LoVo (cell line): ENCODE measurements around the gene CXCL11.
A peak's percentile ranks its signal among the peaks of the same experiment; 100 is the strongest.
"Not testable (repeated sequence)": the region's sequence is repeated elsewhere in the genome, so short reads cannot be mapped to it uniquely, and the experiment has no call there.

ENCODE experiments used
- DNase-seq: peaks from one replicate; pipeline ENCODE4 v3.0.0-alpha.2; 2016; ENCODE audit warnings: low spot score

CXCL11 gene

GRCh38 chr4:76035799-76036380 lies at the start of gene CXCL11:
CXCL11 (minus strand) TSS chr4:76036070; CDS start chr4:76035987, 83 bp downstream.
- no peak for DNase-seq

GRCh38 chr4:76084542-76084941 lies 48.7 kb upstream of the CXCL11 start:
- no peak for DNase-seq

GRCh38 chr4:76083386-76083988 lies 47.6 kb upstream of the CXCL11 start:
- no peak for DNase-seq

GRCh38 chr4:76078033-76078613 lies 42.3 kb upstream of the CXCL11 start:
- no peak for DNase-seq

GRCh38 chr4:76074993-76075600 lies 39.2 kb upstream of the CXCL11 start:
- DNase-seq, result no peak

- no peak for DNase-seq
Measured at GRCh38 chr4:76074468-76074867, 38.6 kb upstream of the CXCL11 start, which contains the start of gene ART3. ART3 (plus strand) TSS chr4:76074709; CDS start chr4:76075890, 1,181 bp downstream.

DNA sequence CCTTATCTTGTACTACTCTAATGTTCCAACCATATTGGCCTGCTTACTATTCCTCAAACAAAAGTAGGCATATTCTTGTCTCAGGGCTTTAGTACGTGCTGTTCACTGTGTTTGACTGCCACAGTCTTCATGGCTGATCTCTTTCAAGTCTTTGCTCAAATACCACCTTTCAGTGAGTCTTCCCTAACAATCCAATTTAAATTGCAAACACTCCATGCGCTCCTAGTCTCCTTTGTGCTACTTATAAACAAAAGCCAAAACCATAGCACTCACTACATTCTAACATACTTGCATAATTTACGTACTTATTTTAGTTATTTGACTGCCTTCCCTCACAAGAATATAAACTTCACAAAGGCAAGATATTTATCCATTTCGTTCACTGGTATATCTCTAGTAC lies 36.9 kb upstream of the CXCL11 start:
- DNase-seq, result no peak

DNA sequence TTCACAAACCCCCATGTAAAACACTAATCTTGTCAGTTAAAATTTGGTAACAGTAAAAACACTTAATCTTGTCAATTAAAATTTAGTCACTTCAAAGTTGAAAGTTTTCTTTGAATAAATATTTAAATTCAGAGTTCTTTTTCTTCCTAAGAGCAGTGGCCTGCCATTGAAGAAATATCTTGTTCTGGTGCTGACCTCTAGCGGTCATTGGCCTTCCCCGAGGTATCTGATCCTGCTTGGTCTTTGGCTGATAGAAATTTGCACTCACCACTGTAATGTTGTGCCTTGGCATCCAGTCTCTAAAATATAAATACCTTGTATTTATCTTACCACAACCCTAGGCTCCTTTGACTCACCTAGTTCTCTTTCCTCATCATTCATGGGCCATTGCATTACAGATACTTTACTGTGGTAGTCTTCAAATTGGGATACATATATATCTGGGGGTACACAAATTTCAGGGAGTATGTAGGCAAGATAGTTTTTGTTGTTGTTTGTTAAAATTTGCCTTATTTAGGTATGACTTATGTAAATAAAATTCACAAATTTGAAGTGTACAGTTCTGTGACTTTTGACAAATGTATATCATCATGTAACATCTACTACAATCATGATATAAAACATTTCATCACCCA lies 31.9 kb upstream of the CXCL11 start:
- DNase-seq, result peak; percentile 74

GRCh38 chr4:76066546-76066945 lies 30.7 kb upstream of the CXCL11 start:
- DNase-seq, result no peak

GRCh38 chr4:76061982-76062381 lies 26.1 kb upstream of the CXCL11 start:
- no peak for DNase-seq

- DNase-seq, result no peak
Measured at GRCh38 chr4:76061421-76061820, 25.6 kb upstream of the CXCL11 start.

GRCh38 chr4:76060506-76060905 lies 24.6 kb upstream of the CXCL11 start:
- no peak for DNase-seq

DNA sequence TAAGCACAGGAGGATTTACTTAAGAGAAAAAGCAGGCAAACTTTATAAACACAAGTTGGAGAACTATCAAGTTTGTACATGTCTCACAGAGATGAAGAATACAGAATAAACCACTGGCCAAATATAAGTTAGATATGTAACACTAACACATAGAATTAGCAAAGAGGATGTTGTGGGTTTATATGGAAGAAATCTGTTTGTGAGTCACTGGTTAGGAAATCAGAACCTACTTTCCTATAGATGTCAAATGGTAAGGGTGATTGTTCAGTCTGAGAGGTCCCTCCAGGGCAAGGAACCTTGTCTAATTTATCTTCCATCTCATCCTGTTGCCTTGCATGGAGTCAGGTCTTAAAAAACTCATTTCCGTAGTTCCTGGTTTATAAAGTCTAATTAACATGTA lies 23.9 kb upstream of the CXCL11 start:
- DNase-seq, result no peak

DNA sequence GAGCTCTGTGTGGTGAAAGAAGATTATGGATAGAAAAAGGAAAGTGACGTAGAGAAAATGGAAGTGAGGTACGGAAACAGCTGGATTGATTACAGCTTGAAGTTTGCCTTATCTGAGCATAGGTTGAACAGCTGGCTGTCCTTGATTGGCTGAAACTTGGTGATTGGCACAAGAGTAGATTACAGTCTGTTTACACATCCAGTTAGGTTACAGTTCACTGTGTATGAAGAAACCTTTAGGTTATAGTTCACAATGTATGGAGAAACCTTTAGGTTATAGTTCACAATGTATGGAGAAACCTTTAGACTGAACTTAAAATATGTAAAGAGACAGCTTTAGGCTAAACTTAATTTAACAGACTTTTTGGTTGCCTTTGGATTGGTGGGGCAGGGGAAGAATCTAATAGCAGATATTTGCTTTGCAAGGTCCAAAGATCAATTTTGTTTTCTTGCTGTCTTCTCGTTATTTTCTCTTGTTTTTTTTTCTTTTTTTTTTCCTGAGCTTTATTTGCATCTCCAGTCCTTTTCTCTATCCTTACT lies 23.1 kb upstream of the CXCL11 start:
- no peak for DNase-seq

GRCh38 chr4:76058302-76058701 lies 22.4 kb upstream of the CXCL11 start:
- no peak for DNase-seq

DNA sequence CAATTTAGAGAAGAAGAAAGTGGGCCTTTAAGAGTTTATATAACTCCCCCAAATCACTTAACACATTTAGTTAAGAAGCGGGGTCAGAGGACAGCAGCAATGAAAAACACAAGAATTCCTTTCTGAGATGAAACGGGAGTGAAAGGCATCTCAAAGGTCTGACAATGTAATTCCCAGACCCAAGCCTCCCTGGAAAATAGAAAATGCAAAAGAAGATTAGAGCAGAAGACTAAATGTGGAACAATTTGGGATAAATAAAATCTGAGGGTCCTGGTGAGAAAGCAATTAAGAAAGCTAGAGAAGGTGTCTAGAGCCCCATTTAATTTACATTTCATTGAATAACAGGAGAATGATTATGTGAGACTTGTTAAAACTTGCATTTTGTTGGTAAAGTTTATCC lies 19.6 kb upstream of the CXCL11 start:
- no peak for DNase-seq

- no peak for DNase-seq
Measured at GRCh38 chr4:76055016-76055415, 19.1 kb upstream of the CXCL11 start.

DNA sequence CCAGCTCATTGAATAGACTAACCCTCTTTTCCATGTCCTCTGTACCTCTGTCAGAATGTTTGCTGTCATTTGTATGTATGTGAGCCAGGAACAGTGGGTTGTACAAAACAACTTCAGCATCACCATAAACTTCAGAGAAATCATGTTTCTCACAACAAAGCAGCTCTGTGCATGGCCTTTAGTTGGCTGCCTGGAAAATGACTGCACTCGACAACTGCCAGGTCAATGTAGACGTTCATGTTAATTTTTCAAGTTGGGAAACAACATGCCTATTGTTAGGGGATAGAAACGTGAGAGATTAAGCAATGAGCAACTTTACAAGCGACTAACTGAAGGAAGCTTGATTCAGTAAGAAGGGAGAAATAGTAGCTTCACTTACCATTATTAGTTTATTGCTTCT lies 17.9 kb upstream of the CXCL11 start:
- no peak for DNase-seq

GRCh38 chr4:76050560-76051050 lies 14.7 kb upstream of the CXCL11 start:
- not testable (repeated sequence) for DNase-seq

DNA sequence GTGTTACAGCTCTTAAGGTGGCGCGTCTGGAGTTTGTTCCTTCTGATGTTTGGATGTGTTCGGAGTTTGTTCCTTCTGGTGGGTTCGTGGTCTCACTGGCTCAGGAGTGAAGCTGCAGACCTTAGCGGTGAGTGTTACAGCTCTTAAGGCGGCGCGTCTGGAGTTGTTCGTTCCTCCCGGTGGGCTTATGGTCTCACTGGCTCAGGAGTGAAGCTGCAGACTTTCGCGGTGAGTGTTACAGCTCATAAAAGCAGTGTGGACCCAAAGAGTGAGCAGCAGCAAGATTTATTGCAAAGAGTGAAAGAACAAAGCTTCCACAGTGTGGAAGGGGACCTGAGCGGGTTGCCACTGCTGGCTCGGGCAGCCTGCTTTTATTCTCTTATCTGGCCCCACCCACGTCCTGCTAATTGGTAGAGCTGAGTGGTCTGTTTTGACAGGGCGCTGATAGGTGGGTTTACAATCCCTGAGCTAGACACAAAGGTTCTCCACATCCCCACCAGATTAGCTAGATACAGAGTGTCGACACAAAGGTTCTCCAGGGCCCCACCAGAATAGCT lies 14.1 kb upstream of the CXCL11 start:
- DNase-seq, result not testable (repeated sequence)

DNA sequence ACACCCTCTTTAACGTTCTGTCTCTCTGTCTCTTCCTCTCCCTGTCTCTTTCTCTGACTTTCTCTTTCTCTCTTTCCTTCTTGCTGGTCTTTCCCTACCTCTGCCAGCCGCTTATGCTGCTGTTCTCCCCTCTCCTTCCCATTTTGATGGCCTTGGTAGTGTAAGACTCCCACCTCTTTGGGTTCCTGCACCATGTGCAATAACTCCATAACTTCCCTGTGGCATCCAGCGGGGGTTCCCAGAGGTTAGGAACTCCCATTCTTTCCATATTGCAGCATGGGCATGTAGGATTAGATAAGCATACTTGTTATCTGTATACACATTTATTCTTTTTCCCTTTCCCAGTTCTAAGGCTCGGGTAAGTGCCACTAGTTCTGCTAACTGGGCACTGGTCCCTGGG lies 8.8 kb upstream of the CXCL11 start:
- not testable (repeated sequence) for DNase-seq

DNA sequence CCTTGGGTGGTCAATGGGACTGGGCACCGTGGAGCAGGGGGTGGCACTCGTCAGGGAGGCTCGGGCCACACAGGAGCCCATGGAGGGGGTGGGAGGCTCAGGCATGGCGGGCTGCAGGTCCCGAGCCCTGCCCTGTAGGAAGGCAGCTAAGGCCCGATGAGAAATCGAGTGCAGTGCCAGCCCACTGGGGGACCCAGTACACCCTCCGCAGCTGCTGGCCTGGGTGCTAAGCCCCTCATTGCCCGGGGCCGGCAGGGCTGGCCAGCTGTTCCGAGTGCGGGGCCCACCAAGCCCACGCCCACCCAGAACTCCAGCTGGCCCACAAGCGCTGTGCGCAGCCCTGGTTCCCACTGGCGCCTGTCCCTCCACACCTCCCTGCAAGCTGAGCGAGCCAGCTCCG lies 7.4 kb upstream of the CXCL11 start:
- not testable (repeated sequence) for DNase-seq
